Measurements from ENCODE around the gene TBPL2.
A peak's percentile ranks its signal among the peaks of the same experiment; 100 is the strongest.

Gene TBPL2

GRCh38 chr14:55454264-55455002 lies 14.0 kb upstream of the TBPL2 start:
- FAIRE-seq (no peak), DNase-seq (ENCODE audit: insufficient read length) (no peak)
- TF ChIP-seq TAF1 (IDR thresholded peaks at IDR 0.05; ENCODE audit: borderline replicate concordance, low read depth, low read length): no peak
- no peak for TF ChIP-seq POLR2AphosphoS5 (IDR thresholded peaks at IDR 0.05; ENCODE audit: low read depth, low read length)
- TF ChIP-seq POLR2A (IDR thresholded peaks at IDR 0.05; ENCODE audit: low read depth, low read length): no peak

DNA sequence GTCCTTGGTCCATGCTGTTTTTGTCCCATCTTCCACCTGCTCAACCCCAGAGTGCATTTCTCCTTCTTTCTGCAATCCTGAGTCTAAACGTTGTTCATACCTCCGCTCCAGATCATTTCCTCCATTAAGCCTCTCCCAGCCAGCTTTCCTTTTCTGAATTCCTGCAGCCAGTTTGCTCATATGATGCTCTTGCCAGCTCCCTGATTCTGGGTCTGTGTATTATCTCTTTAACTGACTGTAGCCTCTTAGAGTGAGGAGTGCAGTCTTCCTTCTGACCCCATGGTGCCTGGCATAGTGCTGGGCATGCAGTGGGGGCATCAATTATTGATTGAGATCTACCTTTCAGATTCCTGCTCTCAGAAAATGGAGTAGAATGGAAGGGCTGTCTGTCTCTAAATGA lies 11.5 kb upstream of the TBPL2 start:
- DNase-seq (ENCODE audit: insufficient read length): no peak
- TF ChIP-seq TAF1 (IDR thresholded peaks at IDR 0.05; ENCODE audit: borderline replicate concordance, low read depth, low read length) (no peak), POLR2AphosphoS5 (IDR thresholded peaks at IDR 0.05; ENCODE audit: low read depth, low read length) (no peak), POLR2A (IDR thresholded peaks at IDR 0.05; ENCODE audit: low read depth, low read length) (no peak)
- no peak for FAIRE-seq

GRCh38 chr14:55451398-55451797 lies 11.0 kb upstream of the TBPL2 start:
- TF ChIP-seq TAF1 (IDR thresholded peaks at IDR 0.05; ENCODE audit: borderline replicate concordance, low read depth, low read length): no peak
- no peak for TF ChIP-seq POLR2A (IDR thresholded peaks at IDR 0.05; ENCODE audit: low read depth, low read length)
- no peak for TF ChIP-seq POLR2AphosphoS5 (IDR thresholded peaks at IDR 0.05; ENCODE audit: low read depth, low read length)
- FAIRE-seq (no peak), DNase-seq (ENCODE audit: insufficient read length) (no peak)

GRCh38 chr14:55450987-55451386 lies 10.6 kb upstream of the TBPL2 start:
- FAIRE-seq: no peak
- DNase-seq (ENCODE audit: insufficient read length): no peak
- no peak for TF ChIP-seq TAF1 (IDR thresholded peaks at IDR 0.05; ENCODE audit: borderline replicate concordance, low read depth, low read length)
- TF ChIP-seq POLR2AphosphoS5 (IDR thresholded peaks at IDR 0.05; ENCODE audit: low read depth, low read length): no peak
- TF ChIP-seq POLR2A (IDR thresholded peaks at IDR 0.05; ENCODE audit: low read depth, low read length): no peak

DNA sequence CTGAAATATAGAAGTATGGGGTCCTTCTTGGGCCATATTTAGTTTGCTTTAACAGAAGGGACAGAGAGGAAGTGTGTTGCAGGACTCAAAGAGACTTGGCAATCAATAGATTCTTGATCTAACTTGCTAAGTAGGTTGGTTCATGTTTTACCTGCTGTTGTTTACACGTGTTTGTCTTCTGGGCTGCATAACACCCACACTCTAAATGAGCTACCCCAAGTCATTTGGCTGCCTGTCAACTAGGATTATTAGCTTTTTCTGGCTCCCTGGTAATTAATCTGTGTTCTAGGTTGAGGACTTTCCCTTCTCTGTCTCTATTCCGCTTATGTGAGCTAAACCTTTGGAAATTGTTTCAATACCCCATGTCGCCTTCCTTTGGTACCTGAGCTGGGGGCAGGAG lies 10.1 kb upstream of the TBPL2 start:
- no peak for TF ChIP-seq POLR2AphosphoS5 (IDR thresholded peaks at IDR 0.05; ENCODE audit: low read depth, low read length)
- no peak for TF ChIP-seq POLR2A (IDR thresholded peaks at IDR 0.05; ENCODE audit: low read depth, low read length)
- no peak for TF ChIP-seq TAF1 (IDR thresholded peaks at IDR 0.05; ENCODE audit: borderline replicate concordance, low read depth, low read length)
- FAIRE-seq: no peak
- DNase-seq (ENCODE audit: insufficient read length): no peak

DNA sequence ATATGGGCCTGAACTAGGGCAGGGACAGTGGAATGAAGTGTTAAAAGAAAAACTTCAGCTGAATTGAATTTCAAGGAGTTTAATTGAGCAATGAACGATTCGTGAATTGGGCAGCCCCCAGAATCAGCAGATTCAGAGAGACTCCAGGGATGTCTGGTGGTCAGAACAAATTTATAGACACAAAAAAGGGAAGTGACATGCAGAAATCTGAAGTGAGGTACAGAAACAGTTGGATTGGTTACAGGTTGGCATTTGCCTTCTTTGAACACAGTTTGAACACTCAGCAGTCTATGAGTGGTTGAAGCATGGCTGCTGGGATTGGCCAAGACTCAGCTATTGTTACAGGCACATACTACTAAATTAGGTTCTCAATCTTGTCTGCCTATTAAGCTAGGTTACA lies 9.7 kb upstream of the TBPL2 start:
- no peak for FAIRE-seq
- TF ChIP-seq POLR2AphosphoS5 (IDR thresholded peaks at IDR 0.05; ENCODE audit: low read depth, low read length) (no peak), POLR2A (IDR thresholded peaks at IDR 0.05; ENCODE audit: low read depth, low read length) (no peak), TAF1 (IDR thresholded peaks at IDR 0.05; ENCODE audit: borderline replicate concordance, low read depth, low read length) (no peak)
- DNase-seq (ENCODE audit: insufficient read length): no peak

DNA sequence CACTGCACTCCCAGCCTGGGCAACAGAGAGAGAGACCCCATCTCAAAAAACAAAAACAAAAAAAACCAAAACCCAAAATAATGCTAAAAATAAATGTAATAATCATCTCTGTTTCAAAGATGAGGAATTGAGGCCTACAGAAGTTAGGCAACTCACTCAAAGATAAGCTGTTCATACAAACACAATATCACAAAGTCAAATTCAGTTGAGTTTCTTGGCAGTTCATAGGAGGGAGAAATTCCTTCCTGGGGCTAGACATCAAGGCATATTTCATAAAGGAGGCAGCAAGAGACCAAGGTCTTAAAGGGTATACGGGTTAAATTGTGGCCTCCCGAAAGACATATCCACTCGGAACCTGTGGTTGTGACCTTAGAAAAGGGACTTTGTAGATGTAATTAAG lies 8.7 kb upstream of the TBPL2 start:
- no peak for FAIRE-seq

DNA sequence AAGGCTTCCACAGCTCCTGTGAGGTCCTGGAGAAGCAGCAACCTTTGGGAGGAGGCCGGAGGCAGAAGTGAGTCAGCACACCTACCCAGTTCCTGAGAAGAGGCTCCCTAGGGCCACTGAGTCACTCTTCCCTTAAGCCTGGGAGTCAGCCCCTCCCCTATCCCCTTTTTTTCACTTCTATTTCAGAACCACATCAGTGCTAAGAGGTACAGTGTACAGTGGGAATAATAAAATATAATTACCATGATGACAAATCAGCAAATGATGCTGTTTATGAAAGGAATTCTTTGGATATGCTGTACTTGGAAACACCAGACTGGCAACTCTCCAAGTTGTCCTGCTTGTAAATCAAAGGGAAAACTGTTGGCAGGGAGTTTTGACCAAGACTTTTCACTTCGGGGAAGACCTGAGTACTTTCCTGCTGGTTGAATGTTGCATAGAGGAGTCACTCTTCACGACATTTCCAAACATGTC lies 7.8 kb upstream of the TBPL2 start:
- no peak for FAIRE-seq
- no peak for DNase-seq (ENCODE audit: insufficient read length)
- TF ChIP-seq POLR2A (IDR thresholded peaks at IDR 0.05; ENCODE audit: low read depth, low read length): no peak
- TF ChIP-seq TAF1 (IDR thresholded peaks at IDR 0.05; ENCODE audit: borderline replicate concordance, low read depth, low read length): no peak
- no peak for TF ChIP-seq POLR2AphosphoS5 (IDR thresholded peaks at IDR 0.05; ENCODE audit: low read depth, low read length)

More for the DNA sequence above, 8.7 kb upstream of the TBPL2 start:
- DNase-seq (ENCODE audit: insufficient read length): no peak
- TF ChIP-seq TAF1 (IDR thresholded peaks at IDR 0.05; ENCODE audit: borderline replicate concordance, low read depth, low read length) (no peak), POLR2A (IDR thresholded peaks at IDR 0.05; ENCODE audit: low read depth, low read length) (no peak), POLR2AphosphoS5 (IDR thresholded peaks at IDR 0.05; ENCODE audit: low read depth, low read length) (no peak)

- TF ChIP-seq TAF1 (IDR thresholded peaks at IDR 0.05; ENCODE audit: borderline replicate concordance, low read depth, low read length): no peak
- no peak for TF ChIP-seq POLR2A (IDR thresholded peaks at IDR 0.05; ENCODE audit: low read depth, low read length)
- TF ChIP-seq POLR2AphosphoS5 (IDR thresholded peaks at IDR 0.05; ENCODE audit: low read depth, low read length): no peak
- DNase-seq (ENCODE audit: insufficient read length) (no peak), FAIRE-seq (no peak)
Observed at GRCh38 chr14:55446833-55447232, 6.4 kb upstream of the TBPL2 start.

DNA sequence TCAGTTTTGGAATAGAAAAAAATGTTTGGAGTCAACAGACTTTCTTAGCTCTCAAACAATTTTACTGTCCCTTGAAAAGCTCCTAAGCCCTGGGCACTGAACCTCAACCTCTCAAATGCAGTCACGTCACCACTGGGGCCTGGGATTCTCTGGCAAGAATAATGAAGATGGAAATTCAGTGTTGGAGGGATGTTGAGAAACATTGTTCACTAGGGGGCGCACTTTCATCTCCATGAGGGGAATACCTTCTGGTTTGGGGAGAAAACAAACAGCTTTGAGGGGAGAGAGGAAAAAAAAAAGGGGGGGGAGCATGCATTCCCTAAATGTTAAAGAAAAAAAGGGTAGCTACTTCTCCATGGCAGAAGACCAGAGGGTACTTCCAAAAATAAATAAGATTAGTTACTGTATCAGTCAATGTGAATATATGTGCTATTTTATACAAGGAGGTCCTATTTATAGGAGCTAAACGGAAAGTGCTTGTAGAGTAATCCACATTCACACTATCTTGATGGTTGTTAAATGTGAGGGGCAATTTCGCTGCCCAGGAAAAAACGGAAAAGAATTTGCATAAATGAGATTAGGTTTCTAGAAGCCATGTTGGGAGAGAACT lies 5.8 kb upstream of the TBPL2 start:
- FAIRE-seq (peak; percentile 58), DNase-seq (ENCODE audit: insufficient read length) (no peak)
- TF ChIP-seq POLR2A (IDR thresholded peaks at IDR 0.05; ENCODE audit: low read depth, low read length) (no peak), POLR2AphosphoS5 (IDR thresholded peaks at IDR 0.05; ENCODE audit: low read depth, low read length) (no peak), TAF1 (IDR thresholded peaks at IDR 0.05; ENCODE audit: borderline replicate concordance, low read depth, low read length) (no peak)

DNA sequence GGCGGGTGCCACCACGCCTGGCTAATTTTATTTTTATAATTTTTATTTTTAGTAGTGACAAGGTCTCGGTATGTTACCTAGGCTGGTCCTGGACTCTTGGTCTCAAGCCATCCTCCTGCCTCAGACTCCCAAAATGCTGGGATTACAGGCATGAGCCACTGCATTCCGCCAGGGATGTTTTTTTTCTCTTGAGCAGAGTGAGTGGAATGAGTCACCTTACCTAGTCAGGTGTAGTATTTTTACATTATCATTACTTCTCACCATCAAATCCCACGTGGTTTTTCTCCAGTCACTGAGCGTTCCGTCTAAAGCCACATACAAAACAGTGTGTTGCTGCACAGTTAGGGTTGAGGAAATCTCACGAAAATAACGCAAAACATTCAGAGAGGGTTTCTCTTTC lies 870 bp upstream of the TBPL2 start:
- FAIRE-seq (no peak), DNase-seq (ENCODE audit: insufficient read length) (no peak)
- TF ChIP-seq TAF1 (IDR thresholded peaks at IDR 0.05; ENCODE audit: borderline replicate concordance, low read depth, low read length): no peak
- no peak for TF ChIP-seq POLR2A (IDR thresholded peaks at IDR 0.05; ENCODE audit: low read depth, low read length)
- TF ChIP-seq POLR2AphosphoS5 (IDR thresholded peaks at IDR 0.05; ENCODE audit: low read depth, low read length): no peak
